ENCODE results near the gene PLA2G3. TPM values are rescaled to one million over a fixed set of nuclear protein-coding genes. Genes with fewer than 3 reads are reported as not detected.

Gene PLA2G3
- total RNA-seq, 3 donors from 2014 or later (not counting 1 experiment from before 2014, with no cell fraction given), result not detected

DNA sequence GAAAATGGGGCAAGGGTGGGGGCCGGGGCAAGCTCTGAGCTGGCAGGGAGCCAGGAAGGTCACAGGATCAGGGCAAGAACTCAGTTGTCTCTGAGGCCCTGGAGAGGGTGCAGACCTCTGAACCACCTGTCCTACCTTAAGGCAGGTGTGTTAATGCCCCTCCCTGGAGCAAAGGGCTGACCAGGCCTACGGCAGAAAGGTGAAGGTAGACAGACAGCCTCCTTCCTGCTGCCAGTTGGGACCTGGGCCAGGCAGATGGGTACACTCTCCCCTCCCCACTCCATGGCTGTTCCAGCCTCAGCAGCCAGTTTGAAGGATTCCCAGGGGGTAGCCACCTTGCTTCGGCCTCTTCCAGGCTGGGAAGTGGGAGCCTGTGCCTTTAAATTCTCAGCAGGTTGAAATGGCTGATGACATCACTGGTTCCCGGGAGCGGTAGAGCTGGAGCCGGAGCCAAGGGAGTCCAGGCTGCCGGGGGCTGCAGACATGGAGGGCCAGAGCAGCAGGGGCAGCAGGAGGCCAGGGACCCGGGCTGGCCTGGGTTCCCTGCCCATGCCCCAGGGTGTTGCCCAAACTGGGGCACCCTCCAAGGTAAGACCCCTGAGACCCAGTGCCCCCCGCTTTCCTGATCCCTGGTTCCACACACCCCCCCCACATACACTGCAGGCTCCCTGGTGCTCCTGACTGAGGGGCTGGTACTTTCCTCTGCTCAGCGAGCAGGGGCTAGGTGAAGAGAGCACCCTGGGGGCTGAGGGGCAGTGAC lies 17.6 kb downstream of the PLA2G3 start, which contains the start of gene INPP5J:
TSS of gene INPP5J (plus strand) at position 435 of the 760 bp plus-strand sequence. CDS start at position 484, 49 bp downstream.
- Mint-ChIP-seq H3K4me3 (no peak within 1 kb of the TSS), H3K4me1 (no peaks in the 10 kb centered on the region), H3K27me3 (ENCODE audit: low read depth in 2 of 2) (no peaks in the 10 kb centered on the region), H3K27ac (no peak within 1 kb of the TSS), H3K36me3 (no peaks in the 10 kb centered on the region), H3K9me3 (no peaks in the 10 kb centered on the region)
- Histone ChIP-seq H3K36me3 (ENCODE audit: control insufficient read depth, insufficient read depth, low read length) (no peaks in the 10 kb centered on the region), H3K9me3 (ENCODE audit: control insufficient read depth, insufficient read depth, low read length) (no peaks in the 10 kb centered on the region), H3K4me1 (ENCODE audit: control insufficient read depth, insufficient read depth, low read length) (no peaks in the 10 kb centered on the region), H3K4me3 (ENCODE audit: low read length) (no peak within 1 kb of the TSS), H3K27me3 (ENCODE audit: control insufficient read depth, insufficient read depth, low read length) (no peaks in the 10 kb centered on the region), H3K27ac (ENCODE audit: low read length) (no peak within 1 kb of the TSS)
- intact Hi-C loops (cut with micrococcal nuclease), result no loop called here
- no peak for ATAC-seq
- no peak for DNase-seq
- 72% methylated on average over 10 of the region's 10 CpGs for WGBS (ENCODE audit: insufficient coverage)
- TF ChIP-seq, protein P1, sequence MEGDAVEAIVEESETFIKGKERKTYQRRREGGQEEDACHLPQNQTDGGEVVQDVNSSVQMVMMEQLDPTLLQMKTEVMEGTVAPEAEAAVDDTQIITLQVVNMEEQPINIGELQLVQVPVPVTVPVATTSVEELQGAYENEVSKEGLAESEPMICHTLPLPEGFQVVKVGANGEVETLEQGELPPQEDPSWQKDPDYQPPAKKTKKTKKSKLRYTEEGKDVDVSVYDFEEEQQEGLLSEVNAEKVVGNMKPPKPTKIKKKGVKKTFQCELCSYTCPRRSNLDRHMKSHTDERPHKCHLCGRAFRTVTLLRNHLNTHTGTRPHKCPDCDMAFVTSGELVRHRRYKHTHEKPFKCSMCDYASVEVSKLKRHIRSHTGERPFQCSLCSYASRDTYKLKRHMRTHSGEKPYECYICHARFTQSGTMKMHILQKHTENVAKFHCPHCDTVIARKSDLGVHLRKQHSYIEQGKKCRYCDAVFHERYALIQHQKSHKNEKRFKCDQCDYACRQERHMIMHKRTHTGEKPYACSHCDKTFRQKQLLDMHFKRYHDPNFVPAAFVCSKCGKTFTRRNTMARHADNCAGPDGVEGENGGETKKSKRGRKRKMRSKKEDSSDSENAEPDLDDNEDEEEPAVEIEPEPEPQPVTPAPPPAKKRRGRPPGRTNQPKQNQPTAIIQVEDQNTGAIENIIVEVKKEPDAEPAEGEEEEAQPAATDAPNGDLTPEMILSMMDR (IDR thresholded peaks at IDR 0.05), result no peak

DNA sequence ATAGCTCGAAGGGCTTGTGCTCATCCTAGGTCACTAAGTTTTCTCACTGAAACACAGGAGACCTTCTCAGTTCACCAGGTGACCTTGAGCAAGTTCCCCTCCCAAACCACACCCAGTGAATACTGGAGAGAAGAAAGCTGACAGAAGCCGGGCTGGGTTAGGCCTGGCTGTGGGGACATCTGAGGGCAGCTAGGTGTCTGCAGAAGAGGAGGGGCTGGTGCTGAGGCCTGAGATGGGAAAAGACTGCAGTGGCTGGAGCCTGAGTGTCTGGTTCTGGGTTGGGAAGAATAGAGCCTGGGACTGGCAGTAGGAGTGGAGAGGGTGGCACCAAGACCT lies 18.1 kb downstream of the PLA2G3 start:
- Histone ChIP-seq H3K27ac (ENCODE audit: low read length) (no peak overlapping the region), H3K27me3 (ENCODE audit: control insufficient read depth, insufficient read depth, low read length) (no peaks in the 10 kb centered on the region), H3K9me3 (ENCODE audit: control insufficient read depth, insufficient read depth, low read length) (no peaks in the 10 kb centered on the region), H3K36me3 (ENCODE audit: control insufficient read depth, insufficient read depth, low read length) (no peaks in the 10 kb centered on the region), H3K4me1 (ENCODE audit: control insufficient read depth, insufficient read depth, low read length) (no peaks in the 10 kb centered on the region), H3K4me3 (ENCODE audit: low read length) (no peak overlapping the region)
- H3K9me3 Mint-ChIP-seq, result no peaks in the 10 kb centered on the region
- 68% methylated on average over 2 of the region's 2 CpGs for WGBS (ENCODE audit: insufficient coverage)
- DNase-seq (no peak), ATAC-seq (no peak)
- no peaks in the 10 kb centered on the region for H3K36me3 Mint-ChIP-seq
- no peaks in the 10 kb centered on the region for H3K27me3 Mint-ChIP-seq (ENCODE audit: low read depth in 2 of 2)
- TF ChIP-seq, protein P1 (IDR thresholded peaks at IDR 0.05), result no peak
- no peak overlapping the region for H3K4me3 Mint-ChIP-seq
- intact Hi-C loops (cut with micrococcal nuclease), result no loop called here
- H3K4me1 Mint-ChIP-seq, result no peaks in the 10 kb centered on the region
- no peak overlapping the region for H3K27ac Mint-ChIP-seq

DNA sequence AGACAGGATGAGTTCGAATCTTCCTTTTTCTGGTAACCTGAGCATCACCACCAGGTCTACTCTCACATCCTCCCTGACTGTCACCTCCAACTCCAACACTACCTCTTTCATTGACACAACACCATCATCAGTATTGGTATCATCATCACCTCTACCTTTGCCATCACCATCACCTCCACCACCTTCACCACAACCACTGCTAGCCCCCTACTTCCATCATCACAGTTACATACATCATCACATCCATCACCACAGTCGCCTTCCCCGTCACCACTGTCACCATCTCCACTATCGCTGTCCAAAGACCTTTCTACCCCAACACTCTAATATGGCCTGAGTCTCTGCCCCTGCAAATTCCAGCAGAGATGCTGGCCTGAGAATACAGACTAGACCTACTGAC lies 18.9 kb downstream of the PLA2G3 start:
- no peak overlapping the region for H3K4me3 ChIP-seq (ENCODE audit: low read length)
- intact Hi-C loops (cut with micrococcal nuclease), result no loop called here
- H3K4me1 Mint-ChIP-seq, result no peaks in the 10 kb centered on the region
- 98% methylated on average over 4 of the region's 4 CpGs for WGBS (ENCODE audit: insufficient coverage)
- TF ChIP-seq, protein P1 (IDR thresholded peaks at IDR 0.05), result no peak
- H3K36me3 ChIP-seq (ENCODE audit: control insufficient read depth, insufficient read depth, low read length), result no peaks in the 10 kb centered on the region
- H3K4me3 Mint-ChIP-seq, result no peak overlapping the region
- no peak for DNase-seq
- no peaks in the 10 kb centered on the region for H3K4me1 ChIP-seq (ENCODE audit: control insufficient read depth, insufficient read depth, low read length)
- H3K27ac ChIP-seq (ENCODE audit: low read length), result no peak overlapping the region
- no peaks in the 10 kb centered on the region for H3K27me3 ChIP-seq (ENCODE audit: control insufficient read depth, insufficient read depth, low read length)
- H3K27ac Mint-ChIP-seq, result no peak overlapping the region
- no peaks in the 10 kb centered on the region for H3K9me3 Mint-ChIP-seq
- no peaks in the 10 kb centered on the region for H3K9me3 ChIP-seq (ENCODE audit: control insufficient read depth, insufficient read depth, low read length)
- H3K36me3 Mint-ChIP-seq, result no peaks in the 10 kb centered on the region
- no peaks in the 10 kb centered on the region for H3K27me3 Mint-ChIP-seq (ENCODE audit: low read depth in 2 of 2)
- no peak for ATAC-seq

DNA sequence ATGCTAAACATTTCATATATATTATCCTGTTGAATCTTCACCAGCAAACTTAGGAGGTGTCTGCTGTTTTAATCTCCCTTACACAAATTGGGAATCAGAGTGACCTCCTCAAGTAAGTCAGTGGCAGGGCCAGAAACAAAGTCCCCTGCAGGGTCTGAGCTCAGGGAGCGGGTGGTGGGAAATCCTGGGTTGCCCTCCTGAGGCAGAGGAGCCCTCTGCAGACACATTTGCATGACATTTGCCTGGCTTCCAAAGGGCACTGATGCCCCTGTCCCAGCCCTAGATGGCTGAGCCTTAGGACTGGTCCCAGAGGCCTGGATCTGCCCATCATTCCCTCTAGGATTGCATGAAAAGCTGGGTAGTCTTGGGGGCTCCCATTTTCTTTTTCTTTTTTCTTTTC lies 19.7 kb downstream of the PLA2G3 start:
- Mint-ChIP-seq H3K4me3 (no peak overlapping the region), H3K4me1 (no peaks in the 10 kb centered on the region), H3K36me3 (no peaks in the 10 kb centered on the region), H3K9me3 (no peaks in the 10 kb centered on the region), H3K27me3 (ENCODE audit: low read depth in 2 of 2) (no peaks in the 10 kb centered on the region), H3K27ac (no peak overlapping the region)
- intact Hi-C loops (cut with micrococcal nuclease), result no loop called here
- Histone ChIP-seq H3K36me3 (ENCODE audit: control insufficient read depth, insufficient read depth, low read length) (no peaks in the 10 kb centered on the region), H3K27me3 (ENCODE audit: control insufficient read depth, insufficient read depth, low read length) (no peaks in the 10 kb centered on the region), H3K4me1 (ENCODE audit: control insufficient read depth, insufficient read depth, low read length) (no peaks in the 10 kb centered on the region), H3K4me3 (ENCODE audit: low read length) (no peak overlapping the region), H3K9me3 (ENCODE audit: control insufficient read depth, insufficient read depth, low read length) (no peaks in the 10 kb centered on the region), H3K27ac (ENCODE audit: low read length) (no peak overlapping the region)
- DNase-seq (no peak), ATAC-seq (no peak)
- TF ChIP-seq, protein P1 (IDR thresholded peaks at IDR 0.05), result no peak
- WGBS (ENCODE audit: insufficient coverage), result 96% methylated on average over 1 of the region's 1 CpG

Measured in natural killer cell (primary cell).